GM21717 (cell line): ENCODE measurements around the gene CDC42BPG.
"Not testable (repeated sequence)": the region's sequence is repeated elsewhere in the genome, so short reads cannot be mapped to it uniquely, and the experiment has no call there.

Experiments
- ATAC-seq: cut with Tn5 transposase; IDR thresholded peaks from one replicate; pipeline ENCODE4 v1.9.1; 2021; ENCODE audit warnings: mild to moderate bottlenecking, moderate library complexity; ENCODE audit not compliant: unreplicated experiment

The CDC42BPG gene

DNA sequence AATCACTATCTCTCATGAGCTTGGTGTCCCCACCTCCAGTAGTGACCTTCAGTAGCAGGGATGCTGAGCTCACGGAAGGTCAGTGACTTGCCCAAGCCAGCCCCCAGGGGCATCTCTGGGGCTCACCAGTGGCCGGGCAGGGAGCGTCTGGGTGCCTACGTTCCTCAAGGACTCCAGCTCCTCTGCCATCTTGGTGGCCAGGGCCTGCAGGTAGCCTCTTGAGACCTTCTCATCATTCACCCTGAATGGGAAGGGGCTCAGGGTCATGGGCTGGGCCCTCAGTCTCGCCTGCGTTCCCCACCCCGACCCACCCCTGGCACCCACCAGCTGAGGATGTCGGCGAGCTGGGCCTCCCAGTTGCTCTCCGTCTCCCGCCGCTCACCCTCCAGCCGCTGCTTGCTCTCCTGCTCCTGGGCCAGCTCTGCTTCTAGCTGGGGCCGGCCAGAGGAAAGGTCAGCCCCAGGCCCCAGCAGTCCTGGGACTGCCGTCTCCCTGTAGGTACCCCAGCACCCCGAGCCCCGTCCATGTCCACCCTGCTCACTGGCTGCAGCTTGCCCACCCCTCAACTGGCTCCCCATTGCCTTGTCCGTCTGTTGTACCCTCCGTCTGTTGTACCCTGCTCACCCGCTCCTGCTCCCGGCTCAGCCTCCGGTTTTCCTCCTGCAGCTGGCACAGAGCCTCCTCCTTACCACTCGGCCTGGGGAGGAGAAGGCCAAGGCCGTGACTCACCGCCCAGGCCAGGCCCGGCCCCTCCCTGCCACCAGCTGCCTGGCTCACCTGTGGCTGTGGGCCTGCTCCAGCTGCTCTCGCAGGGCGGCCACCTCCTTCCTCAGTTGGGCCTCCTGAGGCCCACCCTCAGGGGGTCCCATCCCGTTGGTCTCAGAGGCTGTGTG, 9.5 kb downstream of the CDC42BPG start:
- ATAC-seq = no peak

GRCh38 chr11:64834031-64834722, 10.3 kb downstream of the CDC42BPG start:
- no peak for ATAC-seq

DNA sequence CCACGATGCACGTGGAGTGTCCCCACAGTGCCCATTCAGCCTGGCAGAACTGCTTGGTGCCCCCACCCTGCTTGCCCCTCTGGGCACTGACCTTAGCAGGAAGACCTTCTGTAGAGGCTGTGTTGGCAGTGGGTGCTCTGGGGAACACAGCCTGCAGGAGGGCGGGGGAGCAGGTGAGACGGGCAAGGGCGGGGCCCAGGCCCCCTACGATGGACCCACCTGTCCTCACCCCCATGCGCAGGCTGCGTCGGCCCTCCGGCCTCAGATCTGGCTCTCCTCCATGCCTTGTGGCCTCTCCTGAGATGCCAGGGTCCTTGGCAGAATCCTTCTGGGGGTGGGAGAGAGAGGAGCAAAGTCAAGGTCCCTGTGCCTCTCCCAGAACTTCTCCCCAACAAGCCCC, 10.9 kb downstream of the CDC42BPG start:
- no peak for ATAC-seq

GRCh38 chr11:64833198-64833502, 11.3 kb downstream of the CDC42BPG start:
- no peak for ATAC-seq

GRCh38 chr11:64832467-64833197, 11.8 kb downstream of the CDC42BPG start:
- ATAC-seq = no peak

DNA sequence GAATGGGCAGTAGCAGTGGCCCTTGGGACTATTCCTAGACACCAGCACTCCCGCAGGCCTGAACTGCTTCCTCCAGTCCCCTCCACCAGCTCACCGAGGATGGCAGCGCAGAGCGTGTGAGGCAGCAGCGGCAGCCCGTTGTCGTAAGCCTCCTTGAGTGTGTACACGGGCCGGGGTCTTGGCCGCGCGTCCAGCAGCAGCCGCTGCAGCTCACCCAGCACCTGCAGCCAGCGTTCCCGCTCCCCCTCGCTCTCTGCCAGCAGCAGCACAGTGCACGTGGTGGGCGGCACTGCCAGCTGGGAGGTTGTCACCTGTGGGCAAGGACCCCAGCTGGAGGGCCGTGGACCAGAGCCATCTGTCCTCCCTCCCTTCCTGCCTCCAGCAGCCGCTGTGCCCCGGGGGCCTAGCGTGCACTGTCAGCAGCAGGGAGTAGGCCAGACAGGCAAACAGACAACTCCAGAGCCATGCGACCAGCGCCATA, 13.0 kb downstream of the CDC42BPG start:
- no peak for ATAC-seq

DNA sequence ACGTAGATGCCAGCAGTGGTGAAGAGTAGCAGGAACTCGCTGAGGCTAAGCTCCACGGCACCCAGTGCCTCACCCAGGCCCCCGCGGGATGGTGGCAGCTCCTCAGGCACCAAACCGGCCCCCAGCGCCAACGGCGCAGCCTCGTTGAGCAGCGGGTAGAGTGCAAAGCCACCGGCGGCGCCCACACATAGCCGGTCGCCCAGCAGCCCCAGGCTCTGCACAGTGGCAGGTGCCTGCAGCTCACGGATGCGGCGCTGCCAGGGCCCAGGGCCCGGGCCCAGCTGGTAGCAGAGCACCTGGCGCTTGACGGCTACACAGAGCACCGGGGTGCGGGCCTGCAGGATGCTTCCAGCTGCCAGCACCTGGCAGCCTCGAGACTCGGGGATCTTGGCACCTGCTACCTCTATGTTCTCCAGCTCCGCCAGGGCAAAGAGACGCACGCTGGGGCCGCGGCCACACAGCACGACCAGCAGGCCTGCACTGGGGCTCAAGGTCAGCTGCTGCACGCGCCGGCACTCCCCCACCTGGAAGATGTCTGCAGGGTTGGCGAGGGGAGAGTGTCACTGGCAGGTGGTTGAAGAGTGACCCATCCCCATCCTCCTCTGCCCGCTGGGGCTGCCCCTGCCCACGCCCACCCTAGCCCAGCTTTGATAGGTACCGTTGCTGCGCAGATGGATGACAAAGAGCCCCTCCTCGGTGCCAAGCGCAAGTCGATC, 14.8 kb downstream of the CDC42BPG start:
- ATAC-seq = no peak

GRCh38 chr11:64827451-64827839, 17.0 kb downstream of the CDC42BPG start:
- ATAC-seq = no peak

- no peak for ATAC-seq
Observed at GRCh38 chr11:64826578-64827450, 17.6 kb downstream of the CDC42BPG start.

- ATAC-seq = no peak
Observed at GRCh38 chr11:64826062-64826461, 18.4 kb downstream of the CDC42BPG start.

- no peak for ATAC-seq
Observed at GRCh38 chr11:64823568-64824119, 20.8 kb downstream of the CDC42BPG start.

DNA sequence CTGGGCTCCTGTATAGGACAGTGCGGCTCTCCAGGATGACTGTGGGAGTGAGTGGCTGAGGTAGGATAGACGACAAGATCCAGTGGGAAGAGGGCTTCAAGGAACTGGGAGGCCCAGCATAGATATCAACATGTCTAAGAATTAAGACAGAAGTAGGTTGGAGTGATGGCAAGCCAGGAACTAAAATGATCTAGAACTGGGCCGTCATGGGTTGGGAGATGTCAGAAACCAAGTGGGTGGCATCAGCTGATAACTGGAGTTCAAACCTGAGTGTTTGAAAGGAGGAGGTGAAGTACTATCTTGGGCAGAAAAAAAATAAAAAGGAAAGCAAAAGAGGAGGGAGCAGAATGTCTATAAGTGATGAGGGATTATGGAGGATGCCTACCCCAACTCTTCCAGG, 27.0 kb downstream of the CDC42BPG start:
- ATAC-seq = no peak

- not testable (repeated sequence) for ATAC-seq
Observed at GRCh38 chr11:64815433-64815832, 29.0 kb downstream of the CDC42BPG start.

DNA sequence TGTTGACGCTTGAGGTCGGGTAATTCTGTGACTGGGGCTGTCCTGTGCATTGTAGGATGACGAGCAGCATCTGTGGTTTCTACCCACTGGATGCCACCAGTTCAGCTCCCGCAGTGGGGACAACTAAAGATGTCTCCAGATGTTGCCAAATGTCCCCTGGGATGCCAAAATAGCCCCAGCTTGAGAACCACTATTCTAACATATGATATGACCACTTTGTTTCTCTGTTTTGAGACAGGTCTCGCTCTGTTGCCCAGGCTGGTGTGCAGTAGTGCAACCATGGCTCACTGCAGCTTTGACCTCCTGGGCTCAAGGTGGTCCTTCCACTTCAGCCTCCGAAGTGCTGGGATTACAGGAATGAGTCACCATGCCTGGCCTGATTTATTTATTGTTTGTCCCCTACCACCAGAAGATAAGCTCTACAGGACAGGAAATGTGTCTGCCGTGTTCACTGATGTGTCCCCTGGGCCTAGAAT, 29.7 kb downstream of the CDC42BPG start:
- ATAC-seq = no peak

DNA sequence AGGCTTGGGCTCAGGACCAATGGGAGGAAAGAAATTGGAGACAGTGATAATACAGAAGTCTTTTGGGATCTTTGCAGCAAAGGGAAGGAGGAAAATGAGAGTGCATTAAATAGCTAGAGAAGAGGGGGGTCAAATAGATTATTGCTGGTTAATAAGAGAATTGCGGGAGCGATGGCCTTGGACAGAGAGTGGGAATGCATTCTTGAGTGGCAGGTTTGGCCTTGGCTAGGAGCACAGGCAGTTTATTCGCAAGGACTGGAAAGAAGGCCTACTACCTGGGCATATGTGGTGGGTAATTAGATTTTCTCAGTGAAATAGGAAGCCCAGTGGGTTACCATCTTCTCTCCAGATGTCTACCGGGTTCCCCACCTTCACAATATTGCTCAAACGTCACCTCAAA, 30.6 kb downstream of the CDC42BPG start:
- no peak for ATAC-seq

DNA sequence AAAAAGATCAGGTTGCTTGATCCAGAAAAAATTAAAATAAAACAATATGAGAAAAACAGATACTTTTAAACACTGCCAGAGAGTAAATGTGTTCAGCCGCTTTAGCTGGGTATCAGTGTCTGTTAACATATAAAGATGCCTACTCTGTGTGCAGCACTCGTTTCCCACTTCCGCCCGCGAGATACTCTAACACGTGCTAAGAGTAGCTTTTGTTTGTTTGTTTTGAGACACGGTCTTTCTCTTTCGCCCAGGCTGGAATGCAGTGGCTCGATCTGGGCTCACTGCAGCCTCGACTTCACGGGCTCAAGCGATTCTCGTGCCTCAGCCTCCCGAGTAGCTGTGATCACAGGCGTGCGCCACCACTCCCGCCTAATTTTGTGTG, 33.6 kb downstream of the CDC42BPG start:
- no peak for ATAC-seq

DNA sequence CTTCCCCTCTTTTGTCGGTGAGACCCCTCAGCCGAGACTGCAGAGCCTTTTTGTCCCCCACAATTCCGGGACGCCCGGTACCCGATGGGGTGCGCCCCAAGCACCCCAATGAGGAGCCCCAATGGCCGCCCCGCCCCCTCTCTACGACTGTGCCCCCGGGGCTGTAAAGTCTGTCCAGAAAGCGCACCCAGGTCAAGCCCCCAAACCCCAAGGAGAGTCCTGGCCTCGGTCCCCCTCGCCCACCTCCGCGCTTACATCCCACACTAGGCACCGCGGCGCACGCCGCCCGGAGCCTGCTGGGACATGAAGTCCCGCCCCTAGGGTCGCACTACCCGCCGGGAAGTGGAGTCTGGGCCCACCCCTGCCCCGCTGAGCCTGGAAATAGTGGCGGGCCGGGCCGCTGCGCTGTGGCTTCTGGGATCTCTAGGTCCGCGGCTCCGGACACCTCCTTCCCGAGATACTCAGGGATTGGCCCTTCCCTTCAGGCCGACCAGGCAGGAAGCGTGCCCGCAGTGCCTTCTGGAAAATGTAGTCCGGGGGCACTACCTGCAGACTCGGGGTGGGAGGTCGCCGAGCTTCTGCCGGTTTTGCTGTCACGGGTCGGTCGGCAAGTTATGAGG, 34.1 kb downstream of the CDC42BPG start, which contains the start of gene MEN1:
TSS of gene MEN1 (minus strand) at position 281 of the 620 bp plus-strand sequence. CDS start 442 bp downstream, outside the sequence.
- peak; percentile 42 for ATAC-seq

DNA sequence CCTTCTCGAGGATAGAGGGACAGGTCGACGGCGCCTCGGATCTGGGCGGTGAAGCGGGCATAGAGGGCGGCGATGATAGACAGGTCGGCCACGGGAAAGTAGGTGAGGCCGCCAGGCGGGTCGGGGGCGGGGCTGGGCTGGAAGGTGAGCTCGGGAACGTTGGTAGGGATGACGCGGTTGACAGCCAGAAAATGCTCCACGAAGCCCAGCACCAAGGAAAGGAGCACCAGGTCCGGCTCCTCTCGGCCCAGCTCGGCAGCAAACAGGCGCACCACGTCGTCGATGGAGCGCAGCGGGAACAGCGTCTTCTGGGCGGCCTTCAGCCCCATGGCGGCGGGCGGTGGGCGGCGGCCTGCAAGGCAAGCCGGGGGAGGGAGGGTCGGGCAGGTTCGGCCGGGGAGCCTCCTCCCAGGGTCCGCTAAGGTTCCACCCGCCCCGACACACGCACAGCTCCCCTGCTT, 34.6 kb downstream of the CDC42BPG start:
- ATAC-seq = no peak

- ATAC-seq = no peak
Observed at GRCh38 chr11:64805481-64805880, 39.0 kb downstream of the CDC42BPG start.
